Thyroid gland (tissue), 4 donors: Measurements from ENCODE around the gene NRAS. TPM values are rescaled to one million over a fixed set of nuclear protein-coding genes. Genes with fewer than 3 reads are reported as not detected.

Source experiments
- DNase-seq, 2 donors: peaks; one replicate each; pipeline ENCODE4 v3.0.0-alpha.2; 2019
- H3K27ac ChIP-seq, 3 donors: fragments of 200-600 bp; sonication (generic); 1 replicate in 2 of 3; 2 replicates in 1 of 3; pipeline ENCODE4 v1.5.1; 2016 to 2019; ENCODE audit warnings: mild to moderate bottlenecking in 1 of 3, moderate library complexity in 1 of 3
- H3K27me3 ChIP-seq: fragments of 200-600 bp; sonication (generic); one replicate; pipeline ENCODE4 v1.5.1; 2019
- H3K36me3 ChIP-seq, 2 donors: fragments of 200-600 bp; sonication (generic); one replicate each; pipeline ENCODE4 v1.5.1; 2016 to 2019
- H3K4me1 ChIP-seq, 2 donors: fragments of 200-600 bp; sonication (generic); one replicate each; pipeline ENCODE4 v1.5.1; 2017 to 2019
- H3K4me3 ChIP-seq, 3 donors: fragments of 200-600 bp; sonication (generic); replicated peaks in 1 of 3; 1 replicate in 2 of 3; 2 replicates in 1 of 3; pipeline ENCODE4 v1.5.1; 2016; ENCODE audit warnings: mild to moderate bottlenecking in 1 of 3
- H3K9me3 ChIP-seq: fragments of 200-600 bp; sonication (generic); one replicate; pipeline ENCODE4 v1.5.1; 2017
- CTCF ChIP-seq, 6 experiments: fragments of 200-600 bp in 3 of 6; fragments of 450-650 bp in 3 of 6; sonication (generic) in 3 of 6; IDR thresholded peaks; one replicate each; pipeline ENCODE4 v1.5.1; 2016 to 2019; ENCODE audit warnings: antibody characterized with exemption in 6 of 6, mild to moderate bottlenecking in 2 of 6, inconsistent platforms in 1 of 6, moderate library complexity in 1 of 6
- POLR2A ChIP-seq, 2 donors: fragments of 450-650 bp; IDR thresholded peaks; one replicate each; pipeline ENCODE4 v1.6.1; 2017; ENCODE audit warnings: antibody characterized with exemption in 2 of 2, mild to moderate bottlenecking in 2 of 2, moderate library complexity in 1 of 2
- WGBS, 2 donors: methylation state at CpG; one replicate each; pipeline ENCODE4 v1.1.5; 2017; 5-methylcytosine and 5-hydroxymethylcytosine counted together
- intact Hi-C: fragments of 100-400 bp; cut with DNase I; formaldehyde crosslinking; loops from one replicate; pipeline ENCODE4 v1.15.1; 2023
- total RNA-seq, 4 donors: library from RNA; depleted of rRNA; stranded (reverse); fragments of >200 nt; gene quantifications; one replicate each; pipeline ENCODE4 v1.2.3, GENCODE V29; 2016

NRAS gene
- total RNA-seq, 4 donors from 2014 or later = 27.6 to 39.0 (median 31.0) TPM

DNA sequence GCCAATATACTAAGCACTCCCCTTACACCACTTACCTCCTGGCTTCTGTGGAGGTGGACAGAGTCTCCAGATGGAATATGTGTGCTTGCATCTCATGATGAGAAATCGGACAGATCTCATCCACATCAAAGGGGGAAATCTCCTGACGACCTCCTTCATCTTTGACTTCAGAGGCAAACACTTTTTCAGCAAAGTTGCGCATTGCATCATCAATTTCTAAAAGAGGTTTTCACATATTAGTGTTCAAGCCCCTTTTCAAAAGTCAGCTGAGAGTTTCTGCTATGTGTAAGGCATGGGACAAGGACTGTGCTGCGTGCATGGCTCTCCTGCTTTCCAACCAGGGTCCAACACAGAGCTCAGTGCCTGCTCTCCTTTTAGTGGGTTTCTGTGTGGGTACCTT is 28.0 kb downstream of the NRAS start:
- no peak overlapping the region for H3K4me3 ChIP-seq

DNA sequence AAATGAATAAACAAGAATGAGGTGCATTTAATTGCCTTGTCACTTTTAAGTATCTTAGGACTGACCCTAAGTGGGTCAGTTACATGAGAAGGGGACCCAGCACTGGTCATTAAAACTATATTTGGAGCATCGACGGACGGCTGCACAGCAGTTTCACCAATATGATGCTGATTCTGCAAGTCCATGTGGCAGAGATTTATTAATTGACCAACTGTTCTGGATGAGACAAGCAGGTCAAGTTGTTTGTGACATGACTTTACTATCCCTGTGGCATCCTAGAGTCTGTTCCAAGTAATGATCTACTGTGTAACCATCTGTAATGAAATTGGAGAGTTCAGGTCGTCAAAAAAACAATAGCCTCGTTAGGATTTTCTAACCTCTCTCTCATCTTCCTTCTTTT is 30.7 kb downstream of the NRAS start:
- DNase-seq = no peak
- Histone ChIP-seq H3K4me3 (no peak overlapping the region), H3K36me3 (no peaks in the 10 kb centered on the region), H3K9me3 (no peaks in the 10 kb centered on the region), H3K27me3 (no peaks in the 10 kb centered on the region), H3K4me1 (no peaks in the 10 kb centered on the region), H3K27ac (no peak overlapping the region)
- intact Hi-C loops = no loop called here
- WGBS, 2 donors = 81 to 83% methylated on average over 5 of the region's 5 CpGs
- no peak for TF ChIP-seq CTCF (IDR thresholded peaks at IDR 0.05)
- no peak for TF ChIP-seq POLR2A (IDR thresholded peaks at IDR 0.05)

More for the DNA sequence above, 28.0 kb downstream of the NRAS start:
- H3K27me3 ChIP-seq = no peaks in the 10 kb centered on the region
- 87 to 88% methylated on average over 4 of the region's 4 CpGs for WGBS, 2 donors
- TF ChIP-seq CTCF (IDR thresholded peaks at IDR 0.05) = no peak
- TF ChIP-seq POLR2A (IDR thresholded peaks at IDR 0.05) = no peak
- no peak for DNase-seq
- no peak overlapping the region for H3K27ac ChIP-seq
- intact Hi-C loops = no loop called here
- H3K4me1 ChIP-seq = no peaks in the 10 kb centered on the region
- H3K36me3 ChIP-seq = no peaks in the 10 kb centered on the region
- H3K9me3 ChIP-seq = no peaks in the 10 kb centered on the region

DNA sequence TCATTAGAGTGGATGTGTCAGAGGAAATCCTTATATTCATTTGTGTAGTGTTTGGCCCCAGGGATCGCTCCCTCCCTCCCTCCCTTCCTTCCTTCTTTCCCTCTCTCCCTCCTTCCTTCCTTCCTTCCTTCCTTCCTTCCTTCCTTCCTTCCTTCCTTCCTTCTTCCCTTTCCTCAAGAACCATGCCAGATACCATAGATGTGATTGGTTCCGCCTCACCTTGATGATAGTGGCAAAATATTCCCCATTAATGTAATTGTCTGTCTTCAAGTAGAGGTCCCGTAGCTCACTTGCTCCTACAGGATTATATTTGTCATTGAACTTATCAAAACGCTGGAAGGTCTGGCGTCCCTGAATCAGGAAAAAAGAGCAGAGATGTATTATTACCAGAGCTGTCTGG is 38.9 kb downstream of the NRAS start:
- Histone ChIP-seq H3K4me1 (no peaks in the 10 kb centered on the region), H3K27ac (no peak overlapping the region), H3K4me3 (no peak overlapping the region), H3K36me3 (no peaks in the 10 kb centered on the region), H3K27me3 (no peaks in the 10 kb centered on the region), H3K9me3 (no peaks in the 10 kb centered on the region)
- intact Hi-C loops = no loop called here
- WGBS, 2 donors = 85% methylated on average over 5 of the region's 5 CpGs
- DNase-seq = no peak
- TF ChIP-seq CTCF (IDR thresholded peaks at IDR 0.05) (no peak), POLR2A (IDR thresholded peaks at IDR 0.05) (no peak)

DNA sequence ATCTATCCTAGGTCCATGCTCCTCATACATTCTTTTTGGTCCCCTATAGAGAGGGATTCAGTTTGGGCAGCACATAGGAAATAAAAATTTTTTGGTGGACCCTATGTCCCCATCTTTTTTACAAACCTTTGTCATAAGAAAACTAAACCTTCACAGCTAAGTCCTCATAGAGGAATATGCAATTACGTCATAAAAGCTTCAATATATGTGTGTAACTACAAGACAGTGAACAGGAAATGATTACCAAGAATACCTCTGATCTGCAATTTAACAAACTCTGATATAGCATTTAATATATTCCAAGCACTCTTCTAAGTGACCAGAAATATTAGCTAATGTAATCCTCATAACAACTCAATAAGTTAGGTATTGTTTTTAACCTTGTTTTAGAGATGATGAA is 40.5 kb downstream of the NRAS start:
- H3K27me3 ChIP-seq = no peaks in the 10 kb centered on the region

GRCh38 chr1:114671939-114672275 is 44.7 kb downstream of the NRAS start:
- Histone ChIP-seq H3K9me3 (no peaks in the 10 kb centered on the region), H3K27ac (no peak overlapping the region), H3K36me3 (no peaks in the 10 kb centered on the region), H3K27me3 (no peaks in the 10 kb centered on the region), H3K4me3 (no peak overlapping the region), H3K4me1 (peaks cover 0 to 4% of the 10 kb centered on the region in 2 donors)
- intact Hi-C loops = no loop called here
- no peak for TF ChIP-seq CTCF (IDR thresholded peaks at IDR 0.05)
- no peak for TF ChIP-seq POLR2A (IDR thresholded peaks at IDR 0.05)
- WGBS, 2 donors = 82 to 89% methylated on average over 7 of the region's 7 CpGs
- DNase-seq = no peak

More for the DNA sequence above, 40.5 kb downstream of the NRAS start:
- Histone ChIP-seq H3K9me3 (no peaks in the 10 kb centered on the region), H3K36me3 (no peaks in the 10 kb centered on the region), H3K27ac (no peak overlapping the region), H3K4me1 (no peaks in the 10 kb centered on the region), H3K4me3 (no peak overlapping the region)
- 93 to 96% methylated on average over 1 of the region's 1 CpG for WGBS, 2 donors
- TF ChIP-seq CTCF (IDR thresholded peaks at IDR 0.05) (no peak), POLR2A (IDR thresholded peaks at IDR 0.05) (no peak)
- no peak for DNase-seq
- intact Hi-C loops = no loop called here
